ENCODE data around the gene ZNF423.

- TF ChIP-seq EZH2phosphoT487 (IDR thresholded peaks at IDR 0.05; ENCODE audit: borderline replicate concordance, low read depth) (no peak), EP300 (IDR thresholded peaks at IDR 0.05; ENCODE audit: borderline replicate concordance in 1 of 2, low read depth in 1 of 2, low read length in 1 of 2) (no peak), CTCF (IDR thresholded peaks at IDR 0.05) (no peak), RFX5 (IDR thresholded peaks at IDR 0.05; ENCODE audit: low read length) (no peak), FOSL2 (IDR thresholded peaks at IDR 0.05; ENCODE audit: borderline replicate concordance, low read depth) (no peak), RAD21 (IDR thresholded peaks at IDR 0.05; ENCODE audit: low read length) (no peak), USF2 (IDR thresholded peaks at IDR 0.05; ENCODE audit: borderline replicate concordance, low read depth, low read length) (no peak), RCOR1 (IDR thresholded peaks at IDR 0.05; ENCODE audit: low read length) (no peak), JUND (IDR thresholded peaks at IDR 0.05) (no peak)
Observed at GRCh38 chr16:49574826-49575225, 281.1 kb downstream of the ZNF423 start.
